CD4-positive, alpha-beta T cell (primary cell): ENCODE results near the gene FAAH. TPM values are rescaled to one million over a fixed set of nuclear protein-coding genes. Genes with fewer than 3 reads are reported as not detected.

Source experiments
- ATAC-seq: fragments of 200-7000 bp; cut with Tn5 transposase; one replicate; pipeline ENCODE4 v1.10.0; 2022; ENCODE audit warnings: mild to moderate bottlenecking; ENCODE audit not compliant: poor library complexity
- CTCF ChIA-PET: fragments of 350-600 bp; sonication (Branson Sonifier 250); formaldehyde crosslinking; loops from one replicate; lab custom pipeline; 2021; ENCODE audit warnings: antibody characterized with exemption, inconsistent platforms; lab: Charles Lee
- POLR2A ChIA-PET: fragments of 350-600 bp; sonication (Branson Sonifier 250); formaldehyde crosslinking; loops from one replicate; lab custom pipeline; 2021; ENCODE audit warnings: antibody characterized with exemption, inconsistent platforms; lab: Charles Lee
- DNase-seq, 14 experiments: peaks; one replicate each; pipeline ENCODE4 v3.0.0-alpha.2; 2013 to 2020; ENCODE audit warnings: mixed read lengths in 2 of 14
- H3K27ac ChIP-seq, 2 donors: one replicate each; pipeline versions ENCODE4 v1.5.1 to v1.7.0; 2013; ENCODE audit warnings: low read length in 2 of 2, low read depth in 1 of 2, mild to moderate bottlenecking in 1 of 2
- H3K27me3 ChIP-seq, 2 experiments: 1 replicate in 1 of 2; 2 replicates in 1 of 2; pipeline versions ENCODE4 v1.6.1 to v1.7.0; 2013; ENCODE audit warnings: low read length in 2 of 2, control low read depth in 1 of 2, mild to moderate bottlenecking in 1 of 2, moderate library complexity in 1 of 2; ENCODE audit not compliant: insufficient read depth in 2 of 2, control insufficient read depth in 1 of 2
- H3K36me3 ChIP-seq: one replicate; pipeline ENCODE4 v1.6.1; 2013; ENCODE audit warnings: low read length, control low read depth; ENCODE audit not compliant: insufficient read depth
- H3K4me1 ChIP-seq: one replicate; pipeline ENCODE4 v1.6.1; 2013; ENCODE audit warnings: low read length, control low read depth; ENCODE audit not compliant: insufficient read depth
- H3K4me3 ChIP-seq: one replicate; pipeline ENCODE4 v1.5.1; 2013; ENCODE audit warnings: mild to moderate bottlenecking, low read length, moderate library complexity
- H3K9me3 ChIP-seq, 2 experiments: 1 replicate in 1 of 2; 2 replicates in 1 of 2; pipeline versions ENCODE4 v1.6.1 to v1.7.0; 2013; ENCODE audit warnings: low read length in 2 of 2, mild to moderate bottlenecking in 2 of 2, control low read depth in 1 of 2, moderate library complexity in 1 of 2; ENCODE audit not compliant: control insufficient read depth in 1 of 2, insufficient read depth in 1 of 2
- H3K27ac Mint-ChIP-seq: one replicate; pipeline ENCODE4 v1.8.0; 2020; ENCODE audit warnings: mixed read lengths
- H3K27me3 Mint-ChIP-seq: one replicate; pipeline ENCODE4 v1.8.0; 2021; ENCODE audit warnings: mixed read lengths
- H3K36me3 Mint-ChIP-seq: one replicate; pipeline ENCODE4 v1.8.0; 2021; ENCODE audit warnings: low read depth, mixed read lengths
- H3K4me1 Mint-ChIP-seq: one replicate; pipeline ENCODE4 v1.8.0; 2021; ENCODE audit warnings: low read depth, mixed read lengths
- H3K4me3 Mint-ChIP-seq: one replicate; pipeline ENCODE4 v1.8.0; 2020; ENCODE audit warnings: mild to moderate bottlenecking, mixed read lengths
- H3K9me3 Mint-ChIP-seq: one replicate; pipeline ENCODE4 v1.8.0; 2020; ENCODE audit warnings: mixed read lengths
- intact Hi-C, 2 experiments: fragments of 100-400 bp; cut with DNase I in 1 of 2; cut with micrococcal nuclease in 1 of 2; formaldehyde crosslinking; loops; one replicate each; pipeline versions ENCODE4 v1.15.1 to v1.9.0; 2023 to 2025; cut with DNase I, micrococcal nuclease
- total RNA-seq, 174 experiments: library from RNA in 2 of 174; stranded (reverse) in 2 of 174; gene quantifications; one replicate each; pipeline ENCODE4 v1.2.3 and lab custom pipeline; 2021 to 2026
- TF ChIP-seq, protein P1 (sequence below): fragments of 200-600 bp; IDR thresholded peaks from one replicate; pipeline ENCODE4 v1.8.0; 2022; ENCODE audit warnings: antibody characterized with exemption, mild to moderate bottlenecking

The FAAH gene
- total RNA-seq, 2 experiments from 2014 or later = 11.7 to 15.0 TPM

- H3K36me3 ChIP-seq = no peaks in the 10 kb centered on the region
- CTCF ChIA-PET = no interaction called here
- H3K27me3 ChIP-seq = peaks cover 23 to 43% of the 10 kb centered on the region in 2 experiments
- ATAC-seq (no peak), DNase-seq (no peak)
- POLR2A ChIA-PET = no interaction called here
- no peak overlapping the region for H3K27ac ChIP-seq
- peaks cover 15% of the 10 kb centered on the region for H3K4me1 ChIP-seq
- H3K4me1 Mint-ChIP-seq = peaks cover 12% of the 10 kb centered on the region
- peaks cover 0 to 10% of the 10 kb centered on the region in 2 experiments for H3K9me3 ChIP-seq
- H3K27ac Mint-ChIP-seq = no peak overlapping the region
- H3K4me3 ChIP-seq = no peak overlapping the region
- TF ChIP-seq, protein P1, sequence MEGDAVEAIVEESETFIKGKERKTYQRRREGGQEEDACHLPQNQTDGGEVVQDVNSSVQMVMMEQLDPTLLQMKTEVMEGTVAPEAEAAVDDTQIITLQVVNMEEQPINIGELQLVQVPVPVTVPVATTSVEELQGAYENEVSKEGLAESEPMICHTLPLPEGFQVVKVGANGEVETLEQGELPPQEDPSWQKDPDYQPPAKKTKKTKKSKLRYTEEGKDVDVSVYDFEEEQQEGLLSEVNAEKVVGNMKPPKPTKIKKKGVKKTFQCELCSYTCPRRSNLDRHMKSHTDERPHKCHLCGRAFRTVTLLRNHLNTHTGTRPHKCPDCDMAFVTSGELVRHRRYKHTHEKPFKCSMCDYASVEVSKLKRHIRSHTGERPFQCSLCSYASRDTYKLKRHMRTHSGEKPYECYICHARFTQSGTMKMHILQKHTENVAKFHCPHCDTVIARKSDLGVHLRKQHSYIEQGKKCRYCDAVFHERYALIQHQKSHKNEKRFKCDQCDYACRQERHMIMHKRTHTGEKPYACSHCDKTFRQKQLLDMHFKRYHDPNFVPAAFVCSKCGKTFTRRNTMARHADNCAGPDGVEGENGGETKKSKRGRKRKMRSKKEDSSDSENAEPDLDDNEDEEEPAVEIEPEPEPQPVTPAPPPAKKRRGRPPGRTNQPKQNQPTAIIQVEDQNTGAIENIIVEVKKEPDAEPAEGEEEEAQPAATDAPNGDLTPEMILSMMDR = no peak
- intact Hi-C loops = no loop called here
- H3K36me3 Mint-ChIP-seq = no peaks in the 10 kb centered on the region
- H3K27me3 Mint-ChIP-seq = peaks cover 84% of the 10 kb centered on the region
- H3K4me3 Mint-ChIP-seq = no peak overlapping the region
- no peaks in the 10 kb centered on the region for H3K9me3 Mint-ChIP-seq
Observed at GRCh38 chr1:46451948-46452930, 58.1 kb downstream of the FAAH start.

- ATAC-seq (no peak), DNase-seq (no peak)
- H3K4me3 Mint-ChIP-seq = no peak overlapping the region
- H3K4me1 Mint-ChIP-seq = peaks cover 8% of the 10 kb centered on the region
- ChIA-PET CTCF (no interaction called here), POLR2A (no interaction called here)
- no peaks in the 10 kb centered on the region for H3K36me3 Mint-ChIP-seq
- TF ChIP-seq, protein P1 = no peak
- H3K9me3 Mint-ChIP-seq = no peaks in the 10 kb centered on the region
- no peak overlapping the region for H3K4me3 ChIP-seq
- peaks cover 0 to 6% of the 10 kb centered on the region in 2 experiments for H3K9me3 ChIP-seq
- intact Hi-C loops = no loop called here
- no peak overlapping the region for H3K27ac ChIP-seq
- peaks cover 8% of the 10 kb centered on the region for H3K4me1 ChIP-seq
- peaks cover 77% of the 10 kb centered on the region for H3K27me3 Mint-ChIP-seq
- peaks cover 16 to 36% of the 10 kb centered on the region in 2 experiments for H3K27me3 ChIP-seq
- no peaks in the 10 kb centered on the region for H3K36me3 ChIP-seq
- no peak overlapping the region for H3K27ac Mint-ChIP-seq
Observed at GRCh38 chr1:46452931-46453325, 58.8 kb downstream of the FAAH start.

DNA sequence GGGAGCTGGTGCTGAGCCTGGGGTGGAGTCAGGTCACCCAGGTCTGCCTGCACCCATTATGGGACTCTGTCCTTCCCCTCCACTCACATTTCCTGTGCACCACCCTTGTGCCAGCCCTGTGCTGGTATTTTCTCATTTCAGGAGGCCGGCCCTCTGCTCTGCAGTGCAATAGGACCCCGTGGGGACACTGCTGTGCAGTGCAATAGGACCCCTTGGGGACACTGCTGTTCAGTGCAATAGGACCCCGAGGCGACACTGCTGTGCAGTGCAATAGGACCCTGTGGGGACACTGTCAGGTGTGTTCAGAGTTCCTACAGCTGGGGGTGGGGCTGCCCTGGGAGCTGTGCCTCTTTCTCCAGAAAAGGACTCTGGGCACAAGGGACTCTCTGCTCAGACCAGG is 59.3 kb downstream of the FAAH start:
- no peak for ATAC-seq
- no peak for DNase-seq
- peaks cover 4% of the 10 kb centered on the region for H3K4me1 Mint-ChIP-seq
- H3K27ac ChIP-seq = no peak overlapping the region
- no peaks in the 10 kb centered on the region for H3K9me3 Mint-ChIP-seq
- H3K4me3 Mint-ChIP-seq = no peak overlapping the region
- peaks cover 0 to 4% of the 10 kb centered on the region in 2 experiments for H3K9me3 ChIP-seq
- no peaks in the 10 kb centered on the region for H3K36me3 Mint-ChIP-seq
- H3K27me3 Mint-ChIP-seq = peaks cover 72% of the 10 kb centered on the region
- CTCF ChIA-PET = no interaction called here
- TF ChIP-seq, protein P1 = no peak
- H3K36me3 ChIP-seq = no peaks in the 10 kb centered on the region
- peaks cover 13 to 33% of the 10 kb centered on the region in 2 experiments for H3K27me3 ChIP-seq
- no peak overlapping the region for H3K4me3 ChIP-seq
- peaks cover 5% of the 10 kb centered on the region for H3K4me1 ChIP-seq
- H3K27ac Mint-ChIP-seq = no peak overlapping the region
- POLR2A ChIA-PET = no interaction called here
- intact Hi-C loops = no loop called here
